ENCODE measurements around the gene PNMA1. TPM values are rescaled to one million over a fixed set of nuclear protein-coding genes. Genes with fewer than 3 reads are reported as not detected.

PNMA1 gene
- polyA plus RNA-seq, 1 donor from 2014 or later, result 205 TPM

DNA sequence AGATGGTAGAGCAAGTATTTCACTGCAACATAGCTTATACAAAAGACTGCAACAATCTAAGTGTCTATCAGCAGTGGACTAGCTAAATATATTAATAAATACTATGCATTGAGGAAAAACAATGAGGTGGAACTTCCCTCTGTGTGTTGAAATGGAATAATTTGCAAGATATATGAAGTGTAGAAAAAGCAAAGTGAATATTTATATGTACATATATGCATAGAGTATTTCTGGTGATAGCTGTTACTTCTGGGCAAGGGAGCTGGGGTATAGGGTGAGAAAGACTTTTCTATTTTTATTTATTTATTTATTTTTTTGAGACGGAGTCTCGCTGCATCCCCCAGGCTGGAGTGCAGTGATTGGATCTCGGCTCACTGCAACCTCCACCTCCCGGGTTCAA lies 35.5 kb downstream of the PNMA1 start:
- H3K27ac ChIP-seq (ENCODE audit: low read length), result no peak overlapping the region

DNA sequence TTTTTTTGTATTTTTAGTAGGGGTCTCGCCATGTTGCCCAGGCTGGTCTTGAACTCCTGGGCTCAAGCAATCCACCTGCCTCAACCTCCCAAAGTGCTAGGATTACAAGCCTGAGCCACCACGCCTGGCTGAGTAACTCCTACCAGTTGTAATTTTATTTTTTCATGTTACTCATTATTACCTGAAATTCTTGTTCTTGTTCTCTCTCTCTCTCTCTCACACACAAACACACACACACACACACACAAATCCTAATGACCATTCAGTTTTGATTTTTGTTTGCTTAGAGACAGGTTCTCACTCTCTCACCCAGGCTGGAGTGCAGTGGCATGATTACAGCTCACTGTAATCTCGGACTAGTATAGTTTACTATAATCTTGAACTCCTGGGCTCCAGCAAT lies 39.2 kb downstream of the PNMA1 start:
- H3K9me3 ChIP-seq (ENCODE audit: low read length), result no peaks in the 10 kb centered on the region
- H3K27ac ChIP-seq (ENCODE audit: low read length), result no peak overlapping the region
- no peak overlapping the region for H3K9ac ChIP-seq (ENCODE audit: low read length)
- H2AFZ ChIP-seq (ENCODE audit: low read depth, low read length), result no peak overlapping the region
- H3K36me3 ChIP-seq (ENCODE audit: insufficient read depth, low read length), result no peaks in the 10 kb centered on the region
- no peaks in the 10 kb centered on the region for H4K20me1 ChIP-seq (ENCODE audit: insufficient read depth)
- no peaks in the 10 kb centered on the region for H3K27me3 ChIP-seq (ENCODE audit: insufficient read depth, low read depth, low read length)
- H3K79me2 ChIP-seq (replicated peaks; ENCODE audit: insufficient read depth, low read length), result no peaks in the 10 kb centered on the region
- no peak overlapping the region for H3K4me2 ChIP-seq (ENCODE audit: low read length)
- TF ChIP-seq SMC3 (conservative IDR thresholded peaks at IDR 0.05; ENCODE audit: poor library complexity) (no peak), TAF1 (IDR thresholded peaks at IDR 0.05; ENCODE audit: low read depth) (no peak), EP300 (conservative IDR thresholded peaks at IDR 0.05; ENCODE audit: poor library complexity, severe bottlenecking) (no peak), RAD21 (conservative IDR thresholded peaks at IDR 0.05) (no peak), MXI1 (conservative IDR thresholded peaks at IDR 0.05; ENCODE audit: poor library complexity, severe bottlenecking) (no peak), EZH2 (IDR thresholded peaks at IDR 0.05; ENCODE audit: borderline replicate concordance, insufficient read depth, low read length, poor library complexity, severe bottlenecking) (no peak), POLR2AphosphoS5 (IDR thresholded peaks at IDR 0.05) (no peak)
- TF ChIP-seq, protein P1, sequence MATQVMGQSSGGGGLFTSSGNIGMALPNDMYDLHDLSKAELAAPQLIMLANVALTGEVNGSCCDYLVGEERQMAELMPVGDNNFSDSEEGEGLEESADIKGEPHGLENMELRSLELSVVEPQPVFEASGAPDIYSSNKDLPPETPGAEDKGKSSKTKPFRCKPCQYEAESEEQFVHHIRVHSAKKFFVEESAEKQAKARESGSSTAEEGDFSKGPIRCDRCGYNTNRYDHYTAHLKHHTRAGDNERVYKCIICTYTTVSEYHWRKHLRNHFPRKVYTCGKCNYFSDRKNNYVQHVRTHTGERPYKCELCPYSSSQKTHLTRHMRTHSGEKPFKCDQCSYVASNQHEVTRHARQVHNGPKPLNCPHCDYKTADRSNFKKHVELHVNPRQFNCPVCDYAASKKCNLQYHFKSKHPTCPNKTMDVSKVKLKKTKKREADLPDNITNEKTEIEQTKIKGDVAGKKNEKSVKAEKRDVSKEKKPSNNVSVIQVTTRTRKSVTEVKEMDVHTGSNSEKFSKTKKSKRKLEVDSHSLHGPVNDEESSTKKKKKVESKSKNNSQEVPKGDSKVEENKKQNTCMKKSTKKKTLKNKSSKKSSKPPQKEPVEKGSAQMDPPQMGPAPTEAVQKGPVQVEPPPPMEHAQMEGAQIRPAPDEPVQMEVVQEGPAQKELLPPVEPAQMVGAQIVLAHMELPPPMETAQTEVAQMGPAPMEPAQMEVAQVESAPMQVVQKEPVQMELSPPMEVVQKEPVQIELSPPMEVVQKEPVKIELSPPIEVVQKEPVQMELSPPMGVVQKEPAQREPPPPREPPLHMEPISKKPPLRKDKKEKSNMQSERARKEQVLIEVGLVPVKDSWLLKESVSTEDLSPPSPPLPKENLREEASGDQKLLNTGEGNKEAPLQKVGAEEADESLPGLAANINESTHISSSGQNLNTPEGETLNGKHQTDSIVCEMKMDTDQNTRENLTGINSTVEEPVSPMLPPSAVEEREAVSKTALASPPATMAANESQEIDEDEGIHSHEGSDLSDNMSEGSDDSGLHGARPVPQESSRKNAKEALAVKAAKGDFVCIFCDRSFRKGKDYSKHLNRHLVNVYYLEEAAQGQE (IDR thresholded peaks at IDR 0.05; ENCODE audit: borderline replicate concordance), result no peak
- TF ChIP-seq, protein P2, sequence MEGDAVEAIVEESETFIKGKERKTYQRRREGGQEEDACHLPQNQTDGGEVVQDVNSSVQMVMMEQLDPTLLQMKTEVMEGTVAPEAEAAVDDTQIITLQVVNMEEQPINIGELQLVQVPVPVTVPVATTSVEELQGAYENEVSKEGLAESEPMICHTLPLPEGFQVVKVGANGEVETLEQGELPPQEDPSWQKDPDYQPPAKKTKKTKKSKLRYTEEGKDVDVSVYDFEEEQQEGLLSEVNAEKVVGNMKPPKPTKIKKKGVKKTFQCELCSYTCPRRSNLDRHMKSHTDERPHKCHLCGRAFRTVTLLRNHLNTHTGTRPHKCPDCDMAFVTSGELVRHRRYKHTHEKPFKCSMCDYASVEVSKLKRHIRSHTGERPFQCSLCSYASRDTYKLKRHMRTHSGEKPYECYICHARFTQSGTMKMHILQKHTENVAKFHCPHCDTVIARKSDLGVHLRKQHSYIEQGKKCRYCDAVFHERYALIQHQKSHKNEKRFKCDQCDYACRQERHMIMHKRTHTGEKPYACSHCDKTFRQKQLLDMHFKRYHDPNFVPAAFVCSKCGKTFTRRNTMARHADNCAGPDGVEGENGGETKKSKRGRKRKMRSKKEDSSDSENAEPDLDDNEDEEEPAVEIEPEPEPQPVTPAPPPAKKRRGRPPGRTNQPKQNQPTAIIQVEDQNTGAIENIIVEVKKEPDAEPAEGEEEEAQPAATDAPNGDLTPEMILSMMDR (IDR thresholded peaks at IDR 0.05; ENCODE audit: poor library complexity, severe bottlenecking), result no peak
- no peaks in the 10 kb centered on the region for H3F3A ChIP-seq (ENCODE audit: insufficient read depth, low read length, poor library complexity, severe bottlenecking)
- no peak overlapping the region for H3K4me3 ChIP-seq (ENCODE audit: low read length)
- no peaks in the 10 kb centered on the region for H3K9me2 ChIP-seq (ENCODE audit: insufficient read depth, low read length)

More for the DNA sequence above, 35.5 kb downstream of the PNMA1 start:
- Histone ChIP-seq H3K79me2 (replicated peaks; ENCODE audit: insufficient read depth, low read length) (no peaks in the 10 kb centered on the region), H2AFZ (ENCODE audit: low read depth, low read length) (no peak overlapping the region), H3K36me3 (ENCODE audit: insufficient read depth, low read length) (no peaks in the 10 kb centered on the region), H3K4me2 (ENCODE audit: low read length) (no peak overlapping the region), H4K20me1 (ENCODE audit: insufficient read depth) (no peaks in the 10 kb centered on the region), H3K9me2 (ENCODE audit: insufficient read depth, low read length) (no peaks in the 10 kb centered on the region), H3K9ac (ENCODE audit: low read length) (no peak overlapping the region), H3K27me3 (ENCODE audit: insufficient read depth, low read depth, low read length) (no peaks in the 10 kb centered on the region), H3K9me3 (ENCODE audit: low read length) (no peaks in the 10 kb centered on the region), H3K4me3 (ENCODE audit: low read length) (no peak overlapping the region), H3F3A (ENCODE audit: insufficient read depth, low read length, poor library complexity, severe bottlenecking) (no peaks in the 10 kb centered on the region)
- TF ChIP-seq, protein P2 (IDR thresholded peaks at IDR 0.05; ENCODE audit: poor library complexity, severe bottlenecking), result no peak
- TF ChIP-seq POLR2AphosphoS5 (IDR thresholded peaks at IDR 0.05), result no peak
- TF ChIP-seq, protein P1 (IDR thresholded peaks at IDR 0.05; ENCODE audit: borderline replicate concordance), result no peak
- TF ChIP-seq TAF1 (IDR thresholded peaks at IDR 0.05; ENCODE audit: low read depth), result no peak
- TF ChIP-seq MXI1 (conservative IDR thresholded peaks at IDR 0.05; ENCODE audit: poor library complexity, severe bottlenecking), result no peak
- no peak for TF ChIP-seq EZH2 (IDR thresholded peaks at IDR 0.05; ENCODE audit: borderline replicate concordance, insufficient read depth, low read length, poor library complexity, severe bottlenecking)
- no peak for TF ChIP-seq RAD21 (conservative IDR thresholded peaks at IDR 0.05)
- no peak for TF ChIP-seq EP300 (conservative IDR thresholded peaks at IDR 0.05; ENCODE audit: poor library complexity, severe bottlenecking)
- TF ChIP-seq SMC3 (conservative IDR thresholded peaks at IDR 0.05; ENCODE audit: poor library complexity), result no peak
